ENCODE measurements around the gene ADRB2.

The ADRB2 gene

GRCh38 chr5:148830211-148830610 is 3.8 kb downstream of the ADRB2 start:
- FAIRE-seq (no peak), DNase-seq (ENCODE audit: insufficient read length, low spot score) (no peak)
- TF ChIP-seq POLR2A (IDR thresholded peaks at IDR 0.05; ENCODE audit: low read depth, low read length): no peak

DNA sequence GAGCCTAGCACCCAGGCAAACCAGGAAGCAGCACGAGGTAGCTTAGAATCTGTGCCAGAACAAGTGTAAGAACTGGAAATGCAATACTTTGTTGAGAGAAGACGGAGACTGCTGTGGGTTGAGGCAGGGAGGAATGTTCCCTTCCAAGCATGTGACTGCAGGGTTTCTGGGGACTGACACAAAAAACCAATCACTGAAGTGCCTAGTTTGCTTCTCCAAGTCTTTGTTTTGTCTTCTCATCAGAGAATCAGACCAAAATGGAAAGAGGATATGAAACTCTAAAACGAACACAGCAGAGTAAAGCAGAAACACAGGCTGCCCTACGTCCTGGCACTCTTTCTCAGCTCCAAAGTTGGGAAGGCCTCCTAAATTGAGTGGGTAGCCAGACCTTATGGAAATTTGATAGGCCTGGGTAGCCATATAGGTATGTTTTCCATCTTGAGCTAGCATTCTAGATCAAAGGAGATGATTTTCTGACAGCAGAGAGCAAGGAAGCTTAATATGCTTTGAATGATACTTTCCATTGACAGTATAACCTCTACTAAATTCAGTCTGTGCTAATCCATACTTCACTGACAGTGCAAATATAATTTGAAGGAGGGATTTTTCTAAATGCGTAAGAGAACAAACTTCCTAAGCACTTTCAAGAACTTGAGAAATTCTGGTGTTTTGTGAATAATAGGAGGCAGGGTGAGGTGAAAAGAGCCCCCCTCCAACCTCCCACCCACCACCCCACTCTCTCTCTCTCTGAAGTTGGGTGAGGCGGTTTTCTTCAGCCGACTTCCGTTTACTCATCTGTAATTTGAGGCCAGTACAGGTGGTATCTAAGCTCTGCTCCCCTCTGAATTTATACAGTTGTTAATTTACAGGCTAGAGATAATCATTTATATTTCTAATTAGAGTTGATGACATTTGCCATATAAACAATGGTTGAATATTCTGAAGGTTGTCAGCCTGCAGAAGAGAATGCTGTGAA is 5.5 kb downstream of the ADRB2 start:
- TF ChIP-seq POLR2A (IDR thresholded peaks at IDR 0.05; ENCODE audit: low read depth, low read length): no peak
- FAIRE-seq (no peak), DNase-seq (ENCODE audit: insufficient read length, low spot score) (no peak)

DNA sequence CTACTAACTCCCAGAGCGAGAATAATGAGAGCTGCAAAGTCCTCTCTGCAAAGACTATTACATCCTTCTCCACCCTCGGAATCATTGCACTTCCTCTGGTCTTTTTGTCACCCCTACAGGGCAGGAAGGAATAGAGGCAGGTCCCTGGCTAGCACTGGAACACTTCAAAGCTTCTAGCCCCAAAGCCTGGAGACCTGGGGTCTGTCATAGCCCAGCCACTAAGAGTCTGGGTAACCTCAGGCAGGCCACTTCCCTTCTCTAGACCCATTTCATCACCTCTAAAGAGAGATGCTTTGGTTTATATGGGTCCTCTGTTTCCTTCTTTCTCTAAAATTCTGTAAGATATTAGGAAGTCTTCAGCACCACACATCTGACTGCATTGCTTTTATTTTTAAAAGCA is 6.7 kb downstream of the ADRB2 start:
- no peak for TF ChIP-seq POLR2A (IDR thresholded peaks at IDR 0.05; ENCODE audit: low read depth, low read length)
- DNase-seq (ENCODE audit: insufficient read length, low spot score) (no peak), FAIRE-seq (no peak)

DNA sequence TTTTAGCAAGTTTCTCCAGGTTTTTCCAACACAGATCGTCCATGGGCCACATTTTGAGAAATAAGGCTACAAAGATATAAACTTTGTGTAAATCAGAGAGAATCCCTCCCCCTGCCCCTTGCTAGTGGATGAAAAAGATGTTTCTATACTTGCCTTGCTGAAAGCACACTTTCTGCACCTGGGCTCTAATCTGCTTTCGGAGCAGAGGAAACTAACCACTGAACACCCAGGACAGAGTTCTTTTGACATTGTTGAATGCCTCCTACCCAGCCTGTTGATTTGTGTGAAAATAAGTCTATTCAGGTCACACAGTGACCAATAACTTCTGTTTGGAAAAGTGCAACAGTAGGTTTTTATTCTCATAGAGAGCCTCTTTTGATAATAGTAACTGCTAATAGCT is 7.5 kb downstream of the ADRB2 start:
- DNase-seq (ENCODE audit: insufficient read length, low spot score): no peak
- FAIRE-seq: no peak
- TF ChIP-seq POLR2A (IDR thresholded peaks at IDR 0.05; ENCODE audit: low read depth, low read length): no peak

DNA sequence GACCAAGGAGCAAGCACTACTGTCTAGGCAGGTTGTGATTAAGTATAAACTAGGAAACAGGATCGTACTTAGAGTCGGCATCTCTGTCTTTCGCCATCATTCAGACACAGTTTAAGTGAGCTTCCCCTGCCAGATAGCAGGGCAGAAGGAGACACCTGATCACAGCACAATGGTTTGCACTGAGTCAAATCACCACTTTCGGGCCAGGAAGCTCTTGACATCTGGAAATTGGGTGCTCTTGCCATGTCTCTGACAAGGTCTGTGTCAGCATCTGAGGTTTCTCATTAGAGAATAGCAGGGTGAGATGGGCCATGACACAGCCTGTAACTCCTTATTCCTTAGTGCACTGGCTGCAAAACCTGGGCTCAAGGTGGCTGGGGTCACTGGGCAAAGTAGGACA is 8.3 kb downstream of the ADRB2 start:
- TF ChIP-seq POLR2A (IDR thresholded peaks at IDR 0.05; ENCODE audit: low read depth, low read length): no peak
- FAIRE-seq (no peak), DNase-seq (ENCODE audit: insufficient read length, low spot score) (no peak)

DNA sequence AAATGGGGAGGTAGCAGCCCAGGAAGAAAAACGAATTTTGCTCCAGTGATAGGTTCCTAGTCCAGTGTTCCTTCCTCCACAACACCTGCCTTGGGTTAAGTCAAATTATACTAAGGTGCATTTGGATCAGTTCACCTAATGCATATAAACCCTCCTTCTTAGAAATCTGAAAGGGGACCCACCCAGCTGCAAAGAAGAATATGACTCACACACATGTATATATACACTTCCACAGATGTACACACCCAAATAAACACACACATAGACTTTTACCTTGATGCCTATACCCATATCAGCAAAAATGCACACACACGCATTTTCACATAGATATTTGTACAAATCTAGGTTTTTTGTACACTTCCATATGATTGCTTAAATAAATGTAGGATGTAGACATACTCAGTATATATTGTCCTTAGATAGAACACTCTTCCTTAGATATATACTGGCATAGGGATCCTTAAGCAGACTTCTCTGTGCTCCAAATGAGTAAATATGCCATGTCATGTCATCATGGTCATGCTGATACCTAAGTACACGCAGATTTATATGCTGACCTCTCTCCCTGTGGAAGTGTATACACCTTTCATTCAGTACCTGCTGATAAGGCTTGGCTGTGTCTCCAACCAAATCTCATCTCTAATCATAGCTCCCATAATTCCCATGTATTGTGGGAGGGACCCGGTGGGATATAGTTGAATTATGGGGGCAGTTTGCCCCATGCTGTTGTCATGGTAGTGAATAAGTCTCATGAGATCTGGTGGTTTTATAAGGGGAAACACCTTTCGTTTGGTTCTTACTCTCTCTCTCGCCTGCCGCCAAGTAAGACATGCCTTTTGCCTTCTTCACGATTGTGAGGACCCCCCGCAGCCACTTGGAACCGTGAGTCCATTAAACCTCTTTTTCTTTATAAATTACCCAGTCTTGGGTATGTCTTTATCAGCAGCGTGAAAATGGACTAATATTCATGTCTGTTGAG is 10.2 kb downstream of the ADRB2 start:
- no peak for DNase-seq (ENCODE audit: insufficient read length, low spot score)
- no peak for FAIRE-seq
- TF ChIP-seq POLR2A (IDR thresholded peaks at IDR 0.05; ENCODE audit: low read depth, low read length): no peak

- no peak for TF ChIP-seq POLR2A (IDR thresholded peaks at IDR 0.05; ENCODE audit: low read depth, low read length)
- no peak for DNase-seq (ENCODE audit: insufficient read length, low spot score)
- no peak for FAIRE-seq
These were observed 11.0 kb downstream of the ADRB2 start for GRCh38 chr5:148837383-148837782.

DNA sequence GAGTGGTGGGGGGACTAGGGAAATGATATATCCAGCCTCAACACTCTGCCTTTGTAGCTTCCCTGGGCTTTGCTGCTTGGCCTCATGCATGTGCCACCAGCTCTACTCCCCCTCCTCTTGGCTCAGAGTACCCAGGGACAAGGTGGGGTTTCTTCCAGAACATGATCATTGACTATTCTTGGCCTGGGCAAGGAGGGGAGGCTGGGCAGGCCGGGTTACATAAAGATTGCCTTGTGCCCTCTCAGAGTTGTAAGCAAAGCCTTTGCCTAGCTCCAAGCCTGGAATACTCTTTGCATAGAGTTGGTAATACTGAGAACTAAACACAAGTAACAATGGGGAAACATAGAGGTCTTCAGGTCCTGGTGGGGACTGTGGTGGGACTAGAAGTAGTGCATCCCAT is 11.9 kb downstream of the ADRB2 start:
- DNase-seq (ENCODE audit: insufficient read length, low spot score): no peak
- no peak for FAIRE-seq
- TF ChIP-seq POLR2A (IDR thresholded peaks at IDR 0.05; ENCODE audit: low read depth, low read length): no peak

DNA sequence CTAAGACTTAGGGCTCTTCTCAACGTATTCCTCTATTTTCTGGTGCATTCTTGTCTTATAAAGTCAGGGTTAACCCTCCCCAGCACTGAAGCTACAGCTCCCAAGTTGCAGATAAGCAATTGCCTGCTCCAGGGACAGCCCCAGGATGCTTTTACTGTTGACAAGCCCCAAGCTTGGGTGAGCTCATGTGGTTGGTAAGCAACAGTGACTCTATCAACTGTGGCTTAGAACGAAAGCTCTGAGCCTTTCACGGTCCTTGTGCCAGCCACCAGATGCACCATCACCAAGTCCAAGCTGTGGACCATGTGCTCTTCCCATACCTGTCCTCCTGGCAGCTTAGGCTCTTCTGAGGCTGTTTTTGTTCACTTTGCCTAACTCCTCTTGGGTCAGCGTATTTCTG is 13.5 kb downstream of the ADRB2 start:
- DNase-seq (ENCODE audit: insufficient read length, low spot score) (no peak), FAIRE-seq (no peak)
- no peak for TF ChIP-seq POLR2A (IDR thresholded peaks at IDR 0.05; ENCODE audit: low read depth, low read length)

- no peak for TF ChIP-seq POLR2A (IDR thresholded peaks at IDR 0.05; ENCODE audit: low read depth, low read length)
- FAIRE-seq: no peak
- no peak for DNase-seq (ENCODE audit: insufficient read length, low spot score)
These were observed 14.1 kb downstream of the ADRB2 start for GRCh38 chr5:148840531-148840930.

DNA sequence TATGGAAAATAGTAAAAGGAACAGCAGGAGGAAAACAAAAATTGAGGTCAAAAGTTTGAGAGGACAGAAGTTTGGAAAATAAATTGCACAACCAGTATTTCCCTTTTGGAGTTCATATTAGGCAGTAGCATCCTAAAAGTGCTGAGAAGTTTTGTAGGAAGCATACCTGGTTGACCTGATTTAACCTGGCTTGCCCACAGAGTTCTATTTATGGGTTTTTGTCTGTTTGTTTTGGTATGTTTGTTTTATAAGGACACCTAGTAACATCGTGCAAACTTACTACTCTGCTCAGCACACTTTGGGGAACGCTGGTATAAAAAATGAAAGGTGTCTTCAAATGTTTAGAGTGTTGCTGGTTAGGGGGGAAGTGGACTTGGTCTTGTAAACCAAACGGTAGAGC is 15.1 kb downstream of the ADRB2 start:
- no peak for FAIRE-seq
- TF ChIP-seq POLR2A (IDR thresholded peaks at IDR 0.05; ENCODE audit: low read depth, low read length): no peak
- no peak for DNase-seq (ENCODE audit: insufficient read length, low spot score)

GRCh38 chr5:148842161-148842560 is 15.8 kb downstream of the ADRB2 start:
- no peak for TF ChIP-seq POLR2A (IDR thresholded peaks at IDR 0.05; ENCODE audit: low read depth, low read length)
- DNase-seq (ENCODE audit: insufficient read length, low spot score) (no peak), FAIRE-seq (no peak)

DNA sequence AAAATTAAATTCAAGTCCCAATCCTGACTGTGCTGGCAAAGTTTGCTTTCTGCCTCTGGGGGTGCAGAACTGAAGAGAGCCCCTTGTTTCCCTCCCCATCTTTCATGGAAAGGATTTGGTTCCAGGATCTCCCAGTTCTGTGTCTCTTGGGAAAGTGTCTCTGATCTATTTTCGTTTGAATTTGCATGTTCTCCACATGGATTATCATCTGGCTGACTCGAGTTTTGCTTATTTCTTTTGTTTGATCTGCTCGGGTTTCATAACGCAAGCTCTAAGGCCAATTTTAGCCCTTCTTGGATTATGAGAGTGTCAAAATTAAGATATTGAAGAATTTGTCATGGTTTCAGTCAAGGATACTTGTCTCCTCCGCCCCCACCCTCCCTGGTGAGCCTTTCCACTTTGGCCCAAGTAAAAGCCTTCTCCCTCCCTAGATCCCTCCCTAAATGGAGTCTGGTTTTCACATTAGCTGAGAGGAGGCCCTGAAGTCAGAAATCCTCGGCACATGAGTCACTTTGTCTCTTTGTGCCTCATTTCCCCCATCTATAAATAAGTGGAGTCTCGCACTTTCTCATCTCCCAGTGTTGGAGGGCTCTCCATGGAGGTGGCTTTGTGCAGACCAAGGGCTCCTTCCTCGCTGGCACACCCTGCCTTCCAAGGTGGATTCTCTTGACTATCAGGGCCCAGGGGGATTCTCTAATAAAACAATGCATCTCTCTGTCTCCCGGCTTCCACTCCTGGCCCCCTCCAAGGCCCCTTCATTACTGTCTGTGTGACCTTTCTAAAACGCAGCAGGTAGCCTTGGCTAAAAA is 17.3 kb downstream of the ADRB2 start:
- no peak for TF ChIP-seq POLR2A (IDR thresholded peaks at IDR 0.05; ENCODE audit: low read depth, low read length)
- no peak for FAIRE-seq
- DNase-seq (ENCODE audit: insufficient read length, low spot score): no peak

All from H54 (cell line).